Heart right ventricle (tissue), 16 donors: ENCODE results near the gene CELSR1. TPM values are rescaled to one million over a fixed set of nuclear protein-coding genes. Genes with fewer than 3 reads are reported as not detected.

Experiments used
- ATAC-seq, 8 donors: fragments of 200-7000 bp; cut with Tn5 transposase; one replicate each; pipeline ENCODE4 v1.9.1; 2020; ENCODE audit warnings: mild to moderate bottlenecking in 8 of 8, moderate library complexity in 8 of 8, moderate number of reproducible peaks in 1 of 8
- DNase-seq, 2 donors: peaks; one replicate each; pipeline ENCODE4 v3.0.0-alpha.2; 2020
- H3K27ac ChIP-seq, 10 donors: fragments of 200-600 bp; sonication (generic) in 2 of 10; one replicate each; pipeline versions ENCODE4 v1.5.0 to v1.8.0; 2020 to 2022; ENCODE audit warnings: mild to moderate bottlenecking in 3 of 10
- H3K27me3 ChIP-seq, 7 donors: fragments of 200-600 bp; one replicate each; pipeline ENCODE4 v1.8.0; 2021 to 2022; ENCODE audit warnings: mild to moderate bottlenecking in 2 of 7
- H3K36me3 ChIP-seq, 9 donors: fragments of 200-600 bp; sonication (generic) in 1 of 9; one replicate each; pipeline versions ENCODE4 v1.5.0 to v1.8.0; 2020 to 2022; ENCODE audit warnings: mild to moderate bottlenecking in 2 of 9
- H3K4me1 ChIP-seq, 9 donors: fragments of 200-600 bp; sonication (generic) in 1 of 9; one replicate each; pipeline versions ENCODE4 v1.5.0 to v1.8.0; 2020 to 2022; ENCODE audit warnings: mild to moderate bottlenecking in 4 of 9
- H3K4me3 ChIP-seq, 10 donors: fragments of 200-600 bp; sonication (generic) in 2 of 10; one replicate each; pipeline versions ENCODE4 v1.5.0 to v1.8.0; 2020 to 2022; ENCODE audit warnings: mild to moderate bottlenecking in 7 of 10, moderate library complexity in 2 of 10
- H3K9me3 ChIP-seq, 11 donors: fragments of 200-600 bp in 10 of 11; sonication (generic) in 2 of 11; one replicate each; pipeline versions ENCODE4 v1.5.0 to v1.8.0; 2013 to 2022; ENCODE audit warnings: mild to moderate bottlenecking in 2 of 11, control low read depth in 1 of 11, moderate library complexity in 1 of 11
- WGBS, 2 donors: extraction: QIAGEN DNeasy Blood & Tissue Kit; methylation state at CpG; one replicate each; pipeline ENCODE4 v1.1.7; 2013; ENCODE audit warnings: inconsistent platforms in 1 of 2; 5-methylcytosine and 5-hydroxymethylcytosine counted together
- intact Hi-C, 10 donors: fragments of 100-400 bp; cut with DNase I; formaldehyde crosslinking; loops; one replicate each; pipeline versions ENCODE4 v1.11.1 to v1.14.2; 2022
- polyA plus RNA-seq, 2 donors: library from polyadenylated mRNA; stranded (reverse); fragments of 200-250 nt; gene quantifications; one replicate each; pipeline ENCODE4 v1.2.3, GENCODE V29; 2013
- total RNA-seq, 10 donors: library from RNA; stranded (reverse); fragmentation: NEBNext Ultra II Directional in 3 of 10; extraction: Animal tissue kit (Norgen Biotek cat#: 25700) in 3 of 10; gene quantifications; one replicate each; pipeline versions ENCODE4 v1.2.1 to v1.2.4, GENCODE V29; 2021 to 2023
- TF ChIP-seq, protein P1 (sequence below), 9 donors: fragments of 200-600 bp; sonication (generic) in 2 of 9; IDR thresholded peaks; one replicate each; pipeline versions ENCODE4 v1.5.0 to v1.8.0; 2021 to 2022; ENCODE audit warnings: antibody characterized with exemption in 9 of 9, mild to moderate bottlenecking in 5 of 9, moderate library complexity in 1 of 9
- donor health status: Arrhythmogenic right ventricular cardiomyopathy.
- donor health status: ischemic (EF 13 %, LVEDD 7.1; RV severe dilation, severe dysfunction).
- donor health status: healthy with polysubstance abuse.
- donor health status: DM: no; HTN: yes; CAD: no.
- donor health status: DM: no; HTN: no; CAD: no.
- donor health status: ischemic (EF 25% LVEDD 6.9; RV normal size, moderate dysfunction).
- donor health status: ischemic (EF 25% LVEDD 5.7; RV mildly dilated, moderate dysfunction).
- donor health status: healthy.
- donor health status: DM: yes; HTN: yes; CAD: no.
- donor health status: Ischemic cardiomyopathy.
- donor health status: ischemic (EF 35%, LVEDD 5.7; RV mildly dilated, moderate dysfunction).
- donor health status: nonischemic (EF 11% LVEDD 7.7; RV severe dilation, severe dysfunction).
- donor health status: DM: yes; HTN: yes; CAD: no.
- donor health status: PGD.
- donor health status: ischemic (EF 29% LVEDD 5.4; RV normal size, mild dysfunction).
- donor health status: nonischemic (EF 23%, LVEDD 6.1; RV moderate dilation, normal function).

Gene CELSR1
- total and polyA plus RNA-seq, 12 donors: 4.0 to 16.7 (median 11.4) TPM

DNA sequence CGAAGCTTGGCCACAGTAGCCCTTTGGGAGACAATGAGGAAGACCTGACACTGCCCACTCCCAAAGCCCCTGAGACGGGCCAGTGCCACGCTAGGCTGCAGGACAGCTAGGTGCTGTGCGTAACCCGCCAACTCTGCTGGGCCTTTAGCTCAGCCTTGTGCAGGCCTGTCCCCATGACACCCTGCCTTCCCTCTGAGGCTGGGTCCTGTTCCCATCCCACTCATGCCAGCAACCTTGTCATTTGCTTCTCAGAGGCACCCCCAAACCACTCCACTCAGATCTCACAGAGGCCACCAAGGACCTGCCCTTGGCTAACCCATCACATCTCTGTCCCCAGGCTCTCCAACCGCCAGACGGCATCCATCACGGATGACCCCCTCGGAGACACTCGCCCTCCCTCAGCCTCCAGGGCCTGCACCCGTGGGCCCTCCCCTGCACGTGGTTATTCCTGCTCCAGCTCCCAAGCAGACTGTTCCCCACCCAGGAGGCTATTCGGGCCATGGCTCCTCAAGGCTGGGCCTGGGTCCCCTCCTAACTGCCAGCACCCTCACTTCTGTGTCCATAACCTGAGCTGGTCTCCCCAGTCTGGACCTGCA, 11.1 kb downstream of the CELSR1 start:
- ATAC-seq: no peak
- TF ChIP-seq, protein P1, sequence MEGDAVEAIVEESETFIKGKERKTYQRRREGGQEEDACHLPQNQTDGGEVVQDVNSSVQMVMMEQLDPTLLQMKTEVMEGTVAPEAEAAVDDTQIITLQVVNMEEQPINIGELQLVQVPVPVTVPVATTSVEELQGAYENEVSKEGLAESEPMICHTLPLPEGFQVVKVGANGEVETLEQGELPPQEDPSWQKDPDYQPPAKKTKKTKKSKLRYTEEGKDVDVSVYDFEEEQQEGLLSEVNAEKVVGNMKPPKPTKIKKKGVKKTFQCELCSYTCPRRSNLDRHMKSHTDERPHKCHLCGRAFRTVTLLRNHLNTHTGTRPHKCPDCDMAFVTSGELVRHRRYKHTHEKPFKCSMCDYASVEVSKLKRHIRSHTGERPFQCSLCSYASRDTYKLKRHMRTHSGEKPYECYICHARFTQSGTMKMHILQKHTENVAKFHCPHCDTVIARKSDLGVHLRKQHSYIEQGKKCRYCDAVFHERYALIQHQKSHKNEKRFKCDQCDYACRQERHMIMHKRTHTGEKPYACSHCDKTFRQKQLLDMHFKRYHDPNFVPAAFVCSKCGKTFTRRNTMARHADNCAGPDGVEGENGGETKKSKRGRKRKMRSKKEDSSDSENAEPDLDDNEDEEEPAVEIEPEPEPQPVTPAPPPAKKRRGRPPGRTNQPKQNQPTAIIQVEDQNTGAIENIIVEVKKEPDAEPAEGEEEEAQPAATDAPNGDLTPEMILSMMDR (IDR thresholded peaks at IDR 0.05): no peak
- Histone ChIP-seq H3K27ac (no peak overlapping the region), H3K36me3 (no peaks in the 10 kb centered on the region), H3K9me3 (no peaks in the 10 kb centered on the region), H3K4me3 (no peak overlapping the region), H3K4me1 (peaks cover 0 to 9% (median 0%) of the 10 kb centered on the region in 9 donors), H3K27me3 (peaks cover 0 to 19% (median 7%) of the 10 kb centered on the region in 7 donors)
- WGBS, 2 donors: 84 to 86% methylated on average over 13 of the region's 13 CpGs
- intact Hi-C loops: no loop called here
- no peak for DNase-seq

DNA sequence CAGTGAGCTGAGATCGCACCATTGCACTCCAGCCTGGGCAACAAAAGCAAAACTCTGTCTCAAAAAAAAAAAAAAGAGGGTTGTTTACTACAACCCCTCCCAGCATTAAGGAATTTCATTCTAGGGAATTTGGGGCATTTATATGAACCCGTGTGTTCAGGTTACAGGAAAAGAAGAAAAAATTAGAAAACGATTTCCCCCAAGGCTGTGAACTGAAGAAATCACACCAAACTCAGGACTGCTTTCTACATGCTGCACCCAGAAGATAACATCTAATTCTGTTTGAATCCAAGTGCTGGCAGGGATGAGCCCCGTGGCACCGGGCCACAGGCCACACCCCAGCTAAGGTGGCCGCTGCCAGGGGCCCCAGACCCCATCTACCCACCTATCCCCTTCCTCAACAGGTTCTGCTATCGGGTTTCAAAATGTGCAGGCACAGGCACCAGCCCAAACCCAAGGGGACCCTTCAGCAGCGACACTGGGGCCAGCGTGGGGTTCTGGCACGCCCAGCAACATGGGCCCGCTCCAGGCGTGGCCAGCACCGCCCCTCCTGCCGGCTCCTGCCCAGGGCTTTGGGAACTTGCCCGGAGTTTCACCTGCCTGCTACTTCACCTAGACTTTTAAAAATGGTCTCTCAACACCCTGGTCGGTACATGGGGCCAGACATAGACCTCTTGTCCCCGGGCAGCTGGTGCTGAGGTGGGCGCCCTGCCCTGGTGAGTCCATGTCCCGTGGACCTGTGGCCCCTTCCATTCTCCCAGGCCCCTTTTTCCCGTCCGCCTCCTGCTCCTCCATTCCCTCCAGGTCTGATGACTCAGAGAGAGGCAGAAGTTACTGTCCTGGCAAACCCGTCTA, 11.8 kb downstream of the CELSR1 start:
- intact Hi-C loops: no loop called here
- no peak overlapping the region for H3K4me3 ChIP-seq
- no peaks in the 10 kb centered on the region for H3K36me3 ChIP-seq
- ATAC-seq (no peak), DNase-seq (no peak)
- 87 to 89% methylated on average over 22 of the region's 22 CpGs for WGBS, 2 donors
- TF ChIP-seq, protein P1 (IDR thresholded peaks at IDR 0.05): no peak
- peaks cover 0 to 9% (median 0%) of the 10 kb centered on the region in 9 donors for H3K4me1 ChIP-seq
- H3K27me3 ChIP-seq: peaks cover 0 to 19% (median 7%) of the 10 kb centered on the region in 7 donors
- H3K27ac ChIP-seq: no peak overlapping the region
- H3K9me3 ChIP-seq: no peaks in the 10 kb centered on the region

GRCh38 chr22:46524203-46524740, 13.1 kb downstream of the CELSR1 start:
- H3K4me3 ChIP-seq: no peak overlapping the region
- peaks cover 0 to 19% (median 7%) of the 10 kb centered on the region in 7 donors for H3K27me3 ChIP-seq
- TF ChIP-seq, protein P1 (IDR thresholded peaks at IDR 0.05): no peak
- H3K9me3 ChIP-seq: no peaks in the 10 kb centered on the region
- intact Hi-C loops: no loop called here
- ATAC-seq (peak in 1 of 8 donors; percentile 27), DNase-seq (no peak)
- H3K36me3 ChIP-seq: no peaks in the 10 kb centered on the region
- WGBS, 2 donors: 46 to 57% methylated on average over 19 of the region's 19 CpGs
- H3K27ac ChIP-seq: no peak overlapping the region
- peaks cover 0 to 9% (median 0%) of the 10 kb centered on the region in 9 donors for H3K4me1 ChIP-seq

- no peaks in the 10 kb centered on the region for H3K36me3 ChIP-seq
- no peak for DNase-seq
- intact Hi-C loops: no loop called here
- H3K4me1 ChIP-seq: peaks cover 0 to 7% (median 0%) of the 10 kb centered on the region in 9 donors
- TF ChIP-seq, protein P1 (IDR thresholded peaks at IDR 0.05): no peak
- H3K27ac ChIP-seq: no peak overlapping the region
- no peak overlapping the region for H3K4me3 ChIP-seq
- no peaks in the 10 kb centered on the region for H3K9me3 ChIP-seq
- 52 to 63% methylated on average over 8 of the region's 8 CpGs for WGBS, 2 donors
- H3K27me3 ChIP-seq: peaks cover 0 to 19% (median 7%) of the 10 kb centered on the region in 7 donors
- ATAC-seq: no peak
Observed at GRCh38 chr22:46522797-46523196, 14.6 kb downstream of the CELSR1 start.
